Adipocyte (in vitro differentiated cells): ENCODE results near the gene FOXN3.
A peak's percentile ranks its signal among the peaks of the same experiment; 100 is the strongest.

ENCODE experiments used
- DNase-seq: peaks from one replicate; pipeline ENCODE4 v3.0.0-alpha.2; 2015; ENCODE audit warnings: low read depth
- H3K27me3 ChIP-seq: replicated peaks from 2 replicates; pipeline ENCODE4 v1.7.0; 2013; ENCODE audit warnings: mild to moderate bottlenecking, low read length, moderate library complexity; ENCODE audit not compliant: control insufficient read depth, insufficient read depth
- H3K36me3 ChIP-seq: 2 replicates; pipeline ENCODE4 v1.7.0; 2013; ENCODE audit warnings: low read length, mild to moderate bottlenecking, moderate library complexity; ENCODE audit not compliant: control insufficient read depth, insufficient read depth, severe bottlenecking
- H3K4me1 ChIP-seq: 2 replicates; pipeline ENCODE4 v1.7.0; 2013; ENCODE audit warnings: mild to moderate bottlenecking, low read length, moderate library complexity; ENCODE audit not compliant: control insufficient read depth, insufficient read depth
- H3K4me3 ChIP-seq: 2 replicates; pipeline ENCODE4 v1.7.0; 2013; ENCODE audit warnings: mild to moderate bottlenecking, low read length, moderate library complexity
- H3K9ac ChIP-seq: 2 replicates; pipeline ENCODE4 v1.7.0; 2013; ENCODE audit warnings: mild to moderate bottlenecking, low read length, moderate library complexity
- H3K9me3 ChIP-seq: 2 replicates; pipeline ENCODE4 v1.7.0; 2013; ENCODE audit warnings: mild to moderate bottlenecking, low read length, moderate library complexity; ENCODE audit not compliant: control insufficient read depth

FOXN3 gene

GRCh38 chr14:89391556-89391955 lies 25.5 kb downstream of the FOXN3 start:
- H3K36me3 ChIP-seq = no peaks in the 10 kb centered on the region
- H3K27me3 ChIP-seq = no peaks in the 10 kb centered on the region
- H3K4me3 ChIP-seq = no peak overlapping the region
- H3K4me1 ChIP-seq = peaks cover 26% of the 10 kb centered on the region
- no peak for DNase-seq
- H3K9ac ChIP-seq = no peak overlapping the region
- no peaks in the 10 kb centered on the region for H3K9me3 ChIP-seq

- H3K9ac ChIP-seq = no peak overlapping the region
- H3K4me1 ChIP-seq = peaks cover 29% of the 10 kb centered on the region
- H3K9me3 ChIP-seq = no peaks in the 10 kb centered on the region
- H3K27me3 ChIP-seq = no peaks in the 10 kb centered on the region
- H3K36me3 ChIP-seq = no peaks in the 10 kb centered on the region
- H3K4me3 ChIP-seq = no peak overlapping the region
- DNase-seq = peak; percentile 19
Observed at GRCh38 chr14:89391123-89391522, 25.9 kb downstream of the FOXN3 start.

- DNase-seq = peak; percentile 22
- peaks cover 25% of the 10 kb centered on the region for H3K4me1 ChIP-seq
- H3K4me3 ChIP-seq = no peak overlapping the region
- H3K27me3 ChIP-seq = no peaks in the 10 kb centered on the region
- H3K9ac ChIP-seq = no peak overlapping the region
- no peaks in the 10 kb centered on the region for H3K9me3 ChIP-seq
- no peaks in the 10 kb centered on the region for H3K36me3 ChIP-seq
Observed at GRCh38 chr14:89388853-89389252, 28.2 kb downstream of the FOXN3 start.

- H3K36me3 ChIP-seq = no peaks in the 10 kb centered on the region
- no peak overlapping the region for H3K4me3 ChIP-seq
- no peaks in the 10 kb centered on the region for H3K27me3 ChIP-seq
- DNase-seq = no peak
- no peak overlapping the region for H3K9ac ChIP-seq
- peaks cover 25% of the 10 kb centered on the region for H3K4me1 ChIP-seq
- no peaks in the 10 kb centered on the region for H3K9me3 ChIP-seq
Observed at GRCh38 chr14:89387922-89388685, 28.9 kb downstream of the FOXN3 start.

GRCh38 chr14:89386212-89386886 lies 30.7 kb downstream of the FOXN3 start:
- Histone ChIP-seq H3K9me3 (no peaks in the 10 kb centered on the region), H3K27me3 (no peaks in the 10 kb centered on the region), H3K4me3 (no peak overlapping the region), H3K36me3 (no peaks in the 10 kb centered on the region), H3K4me1 (peaks cover 25% of the 10 kb centered on the region), H3K9ac (no peak overlapping the region)
- no peak for DNase-seq

- no peaks in the 10 kb centered on the region for H3K9me3 ChIP-seq
- peaks cover 22% of the 10 kb centered on the region for H3K4me1 ChIP-seq
- no peak for DNase-seq
- H3K27me3 ChIP-seq = no peaks in the 10 kb centered on the region
- peaks cover 7% of the 10 kb centered on the region for H3K36me3 ChIP-seq
- no peak overlapping the region for H3K4me3 ChIP-seq
- H3K9ac ChIP-seq = no peak overlapping the region
Observed at GRCh38 chr14:89384636-89385035, 32.4 kb downstream of the FOXN3 start.

- DNase-seq = no peak
- Histone ChIP-seq H3K27me3 (no peaks in the 10 kb centered on the region), H3K9me3 (no peaks in the 10 kb centered on the region), H3K4me3 (no peak overlapping the region), H3K36me3 (peaks cover 7% of the 10 kb centered on the region), H3K9ac (no peak overlapping the region), H3K4me1 (peaks cover 16% of the 10 kb centered on the region)
Observed at GRCh38 chr14:89384023-89384422, 33.0 kb downstream of the FOXN3 start.

- Histone ChIP-seq H3K4me3 (no peak overlapping the region), H3K9me3 (no peaks in the 10 kb centered on the region), H3K36me3 (peaks cover 7% of the 10 kb centered on the region), H3K4me1 (peaks cover 16% of the 10 kb centered on the region), H3K27me3 (no peaks in the 10 kb centered on the region), H3K9ac (no peak overlapping the region)
- DNase-seq = no peak
Observed at GRCh38 chr14:89382901-89383845, 33.9 kb downstream of the FOXN3 start.

- Histone ChIP-seq H3K9me3 (no peaks in the 10 kb centered on the region), H3K36me3 (peaks cover 7% of the 10 kb centered on the region), H3K4me3 (no peak overlapping the region), H3K4me1 (peaks cover 16% of the 10 kb centered on the region), H3K9ac (no peak overlapping the region), H3K27me3 (no peaks in the 10 kb centered on the region)
- no peak for DNase-seq
Observed at GRCh38 chr14:89382487-89382886, 34.5 kb downstream of the FOXN3 start.

- no peaks in the 10 kb centered on the region for H3K27me3 ChIP-seq
- H3K4me1 ChIP-seq = peaks cover under 1% of the 10 kb centered on the region
- H3K9ac ChIP-seq = no peak overlapping the region
- H3K4me3 ChIP-seq = no peak overlapping the region
- no peaks in the 10 kb centered on the region for H3K9me3 ChIP-seq
- DNase-seq = no peak
- H3K36me3 ChIP-seq = peaks cover 7% of the 10 kb centered on the region
Observed at GRCh38 chr14:89379891-89380820, 36.9 kb downstream of the FOXN3 start.
